Epithelial cell of esophagus (primary cell): ENCODE results near the gene RGS9BP.
"Not testable (repeated sequence)": the region's sequence is repeated elsewhere in the genome, so short reads cannot be mapped to it uniquely, and the experiment has no call there.

Source experiments
- DNase-seq: peaks from one replicate; pipeline ENCODE4 v3.0.0; 2010; ENCODE audit warnings: low read depth
- H3K4me3 ChIP-seq: 2 replicates; pipeline ENCODE4 v1.5.1; 2011; ENCODE audit warnings: mild to moderate bottlenecking, low read length, control low read depth
- CTCF ChIP-seq: IDR thresholded peaks from 2 replicates; pipeline ENCODE4 v1.5.1; 2011; ENCODE audit warnings: low read depth, mild to moderate bottlenecking, low read length, control low read depth, inconsistent platforms; ENCODE audit not compliant: insufficient read depth; ENCODE audit errors: missing control alignments

RGS9BP gene

GRCh38 chr19:32652894-32653598, 22.6 kb upstream of the RGS9BP start:
- no peak for TF ChIP-seq CTCF
- DNase-seq = peak; percentile 10
- no peak overlapping the region for H3K4me3 ChIP-seq

- H3K4me3 ChIP-seq = no peak overlapping the region
- no peak for DNase-seq
- TF ChIP-seq CTCF = no peak
These were observed 22.1 kb upstream of the RGS9BP start for GRCh38 chr19:32653599-32653915.

GRCh38 chr19:32656379-32656778, 19.3 kb upstream of the RGS9BP start:
- DNase-seq, H3K4me3 ChIP-seq: not testable (repeated sequence)

GRCh38 chr19:32658075-32658474, 17.6 kb upstream of the RGS9BP start:
- no peak overlapping the region for H3K4me3 ChIP-seq
- no peak for TF ChIP-seq CTCF
- no peak for DNase-seq

- no peak for TF ChIP-seq CTCF
These were observed 17.1 kb upstream of the RGS9BP start for GRCh38 chr19:32658527-32658926.

GRCh38 chr19:32661318-32661717, 14.3 kb upstream of the RGS9BP start:
- TF ChIP-seq CTCF = no peak
- H3K4me3 ChIP-seq = no peak overlapping the region
- DNase-seq = no peak

More at GRCh38 chr19:32658527-32658926, 17.1 kb upstream of the RGS9BP start:
- no peak for DNase-seq
- H3K4me3 ChIP-seq = no peak overlapping the region

GRCh38 chr19:32662186-32662585, 13.5 kb upstream of the RGS9BP start:
- no peak for TF ChIP-seq CTCF
- H3K4me3 ChIP-seq = no peak overlapping the region
- peak; percentile 28 for DNase-seq

- no peak for TF ChIP-seq CTCF
- no peak overlapping the region for H3K4me3 ChIP-seq
- no peak for DNase-seq
These were observed 9.6 kb upstream of the RGS9BP start for GRCh38 chr19:32666084-32666483.
